MCF 10A (cell line): ENCODE results near the gene LIN9. TPM values are rescaled to one million over a fixed set of nuclear protein-coding genes. Genes with fewer than 3 reads are reported as not detected.
A peak's percentile ranks its signal among the peaks of the same experiment; 100 is the strongest.

Source experiments
- BruUV-seq: library from RNA; stranded (reverse); fragments of 400-500 nt; replicated peaks from 2 replicates; lab custom pipeline; 2021; lab: Mats Ljungman, UMichigan
- CTCF ChIA-PET: fragments of 300-600 bp; sonication (Branson Sonifier 250); formaldehyde crosslinking; extraction: SDS; loops from one replicate; lab custom pipeline; 2021; ENCODE audit warnings: antibody characterized with exemption, inconsistent platforms; lab: Yijun Ruan, JAX
- POLR2A ChIA-PET: fragments of 300-600, 350-650 bp; sonication (Branson Sonifier 250); formaldehyde crosslinking; extraction: SDS; loops from one replicate; lab custom pipeline; 2020; ENCODE audit warnings: antibody characterized with exemption, inconsistent platforms; lab: Yijun Ruan, JAX
- DNase-seq: peaks from one replicate; pipeline ENCODE4 v3.0.0-alpha.2; 2018; ENCODE audit not compliant: unreplicated experiment
- H3K27ac Mint-ChIP-seq: one replicate; pipeline ENCODE4 v1.8.0; 2022; ENCODE audit warnings: mild to moderate bottlenecking, low read depth, mixed read lengths; ENCODE audit not compliant: unreplicated experiment
- H3K27me3 Mint-ChIP-seq: one replicate; pipeline ENCODE4 v1.8.0; 2022; ENCODE audit warnings: mixed read lengths; ENCODE audit not compliant: insufficient read depth, unreplicated experiment
- H3K36me3 Mint-ChIP-seq: one replicate; pipeline ENCODE4 v1.8.0; 2022; ENCODE audit warnings: mild to moderate bottlenecking, moderate library complexity, mixed read lengths; ENCODE audit not compliant: insufficient read depth, unreplicated experiment
- H3K4me1 Mint-ChIP-seq: one replicate; pipeline ENCODE4 v1.8.0; 2022; ENCODE audit warnings: mixed read lengths; ENCODE audit not compliant: insufficient read depth, unreplicated experiment
- H3K4me3 Mint-ChIP-seq: one replicate; pipeline ENCODE4 v1.8.0; 2022; ENCODE audit warnings: mild to moderate bottlenecking, moderate library complexity, mixed read lengths; ENCODE audit not compliant: unreplicated experiment
- H3K9me3 Mint-ChIP-seq: one replicate; pipeline ENCODE4 v1.8.0; 2022; ENCODE audit warnings: mixed read lengths; ENCODE audit not compliant: unreplicated experiment
- intact Hi-C: fragments of 100-400 bp; cut with micrococcal nuclease; formaldehyde crosslinking; loops from 2 replicates; pipeline ENCODE4 v1.14.1; 2022
- total RNA-seq: library from RNA; stranded (reverse); gene quantifications from 2 replicates; pipeline ENCODE4 v1.2.3, GENCODE V29; 2022
- TF ChIP-seq, protein P1 (sequence below): fragments of 200-600 bp; IDR thresholded peaks from one replicate; pipeline ENCODE4 v1.8.0; 2022; ENCODE audit warnings: antibody characterized with exemption, mild to moderate bottlenecking; ENCODE audit not compliant: unreplicated experiment

Gene LIN9
- total RNA-seq, 1 experiment from 2014 or later: 10.4 TPM

DNA sequence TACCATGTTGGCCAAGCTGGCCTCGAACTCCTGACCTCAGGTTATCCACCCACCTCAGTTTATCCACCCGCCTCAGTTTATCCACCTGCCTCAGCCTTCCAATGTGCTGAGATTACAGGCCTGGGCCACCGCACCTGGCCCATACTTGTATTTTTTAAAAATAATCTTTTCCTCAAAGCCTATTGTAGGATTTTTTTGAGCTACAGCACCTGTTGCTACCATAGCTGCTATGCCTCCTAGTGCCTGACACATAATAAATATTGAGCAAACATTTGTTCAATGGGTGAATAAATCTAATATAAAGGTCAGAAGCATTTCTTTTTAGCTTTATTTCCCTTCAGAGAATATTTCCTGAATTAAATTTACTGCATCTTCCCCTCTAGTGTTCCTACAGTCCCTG is 106.7 kb downstream of the LIN9 start:
- POLR2A ChIA-PET: interaction anchor here (0.6 to 1.6 kb wide), 4 partner anchors 15 to 108 kb away, joined by 3 to 4 read pairs (median 4); no protein-coding TSS in a partner anchor
- no peak overlapping the region for H3K27ac Mint-ChIP-seq

DNA sequence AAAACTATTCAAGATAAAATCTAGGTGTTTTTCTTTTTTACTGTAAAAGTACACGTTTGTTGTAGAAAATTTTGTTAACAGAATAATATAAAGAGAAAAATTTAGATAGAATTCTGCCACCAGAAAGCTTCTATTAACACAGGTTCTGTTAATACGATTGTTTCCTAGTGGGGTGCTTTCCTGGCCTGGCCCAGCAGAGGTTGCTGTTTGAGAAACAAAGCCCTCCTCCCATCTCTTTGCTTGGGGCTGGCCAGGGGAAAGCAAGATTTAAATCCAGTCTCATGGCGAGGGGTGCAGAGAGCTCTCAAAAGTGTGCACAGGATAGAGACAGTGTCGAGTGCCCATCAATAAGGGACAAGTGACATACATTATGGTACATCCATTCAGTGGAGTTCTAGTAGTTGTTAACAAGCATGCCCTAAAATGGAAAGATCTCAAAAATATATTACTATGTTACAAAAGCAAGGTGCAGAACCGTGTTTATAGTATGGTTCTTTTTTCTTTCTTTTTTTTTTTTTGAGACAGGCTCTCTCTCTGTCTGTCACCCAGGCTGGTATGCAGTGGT is 107.9 kb downstream of the LIN9 start:
- TF ChIP-seq, protein P1, sequence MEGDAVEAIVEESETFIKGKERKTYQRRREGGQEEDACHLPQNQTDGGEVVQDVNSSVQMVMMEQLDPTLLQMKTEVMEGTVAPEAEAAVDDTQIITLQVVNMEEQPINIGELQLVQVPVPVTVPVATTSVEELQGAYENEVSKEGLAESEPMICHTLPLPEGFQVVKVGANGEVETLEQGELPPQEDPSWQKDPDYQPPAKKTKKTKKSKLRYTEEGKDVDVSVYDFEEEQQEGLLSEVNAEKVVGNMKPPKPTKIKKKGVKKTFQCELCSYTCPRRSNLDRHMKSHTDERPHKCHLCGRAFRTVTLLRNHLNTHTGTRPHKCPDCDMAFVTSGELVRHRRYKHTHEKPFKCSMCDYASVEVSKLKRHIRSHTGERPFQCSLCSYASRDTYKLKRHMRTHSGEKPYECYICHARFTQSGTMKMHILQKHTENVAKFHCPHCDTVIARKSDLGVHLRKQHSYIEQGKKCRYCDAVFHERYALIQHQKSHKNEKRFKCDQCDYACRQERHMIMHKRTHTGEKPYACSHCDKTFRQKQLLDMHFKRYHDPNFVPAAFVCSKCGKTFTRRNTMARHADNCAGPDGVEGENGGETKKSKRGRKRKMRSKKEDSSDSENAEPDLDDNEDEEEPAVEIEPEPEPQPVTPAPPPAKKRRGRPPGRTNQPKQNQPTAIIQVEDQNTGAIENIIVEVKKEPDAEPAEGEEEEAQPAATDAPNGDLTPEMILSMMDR: peak; percentile 39
- peak; percentile 54 for DNase-seq
- no TSS peak for BruUV-seq
- Mint-ChIP-seq H3K9me3 (no peaks in the 10 kb centered on the region), H3K27ac (no peak overlapping the region), H3K4me1 (no peaks in the 10 kb centered on the region), H3K4me3 (no peak overlapping the region), H3K27me3 (peaks cover 13% of the 10 kb centered on the region), H3K36me3 (no peaks in the 10 kb centered on the region)
- POLR2A ChIA-PET: interaction anchor here (1.0 to 2.0 kb wide), 3 partner anchors 10 to 108 kb away, joined by 4 to 6 read pairs (median 6); partner anchors contain the start of gene LIN9
- intact Hi-C loops: loop anchor here (1.0 kb wide), 2 partner anchors 76 to 132 kb away; no protein-coding TSS in a partner anchor
- CTCF ChIA-PET: interaction anchor here (0.6 to 9.8 kb wide), 16 partner anchors 9 to 207 kb away, joined by 3 to 207 read pairs (median 3); partner anchors contain the start of genes LIN9 and PARP1

More for the DNA sequence above, 106.7 kb downstream of the LIN9 start:
- Mint-ChIP-seq H3K4me1 (no peaks in the 10 kb centered on the region), H3K9me3 (peaks cover 6% of the 10 kb centered on the region), H3K36me3 (no peaks in the 10 kb centered on the region), H3K4me3 (no peak overlapping the region), H3K27me3 (peaks cover 13% of the 10 kb centered on the region)
- DNase-seq: no peak
- no TSS peak for BruUV-seq
- intact Hi-C loops: no loop called here
- TF ChIP-seq, protein P1: no peak
- CTCF ChIA-PET: interaction anchor here (0.6 to 9.8 kb wide), 13 partner anchors 13 to 702 kb away, joined by 3 to 207 read pairs (median 3); partner anchors contain the start of genes LIN9 and PARP1

DNA sequence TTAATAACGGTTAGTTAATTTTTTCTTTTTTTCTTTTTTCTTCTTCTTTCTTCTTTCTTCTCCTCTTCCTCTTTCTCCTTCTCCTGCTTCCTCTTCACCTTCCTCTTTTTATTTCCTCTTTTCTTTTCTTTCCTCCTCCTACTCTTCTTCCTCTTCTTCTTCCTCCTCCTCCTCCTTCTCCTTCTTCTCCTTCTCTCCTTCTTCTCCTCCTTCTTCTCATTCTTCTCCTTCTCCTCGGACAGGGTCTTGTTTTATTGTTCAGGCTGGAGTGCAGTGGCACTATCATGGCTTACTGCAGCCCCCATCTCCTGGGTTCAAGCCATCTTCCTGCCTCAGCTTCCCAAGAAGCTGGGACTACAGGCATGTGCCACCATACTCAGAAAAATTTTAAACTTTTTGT is 109.0 kb downstream of the LIN9 start:
- no peaks in the 10 kb centered on the region for H3K9me3 Mint-ChIP-seq
- intact Hi-C loops: no loop called here

DNA sequence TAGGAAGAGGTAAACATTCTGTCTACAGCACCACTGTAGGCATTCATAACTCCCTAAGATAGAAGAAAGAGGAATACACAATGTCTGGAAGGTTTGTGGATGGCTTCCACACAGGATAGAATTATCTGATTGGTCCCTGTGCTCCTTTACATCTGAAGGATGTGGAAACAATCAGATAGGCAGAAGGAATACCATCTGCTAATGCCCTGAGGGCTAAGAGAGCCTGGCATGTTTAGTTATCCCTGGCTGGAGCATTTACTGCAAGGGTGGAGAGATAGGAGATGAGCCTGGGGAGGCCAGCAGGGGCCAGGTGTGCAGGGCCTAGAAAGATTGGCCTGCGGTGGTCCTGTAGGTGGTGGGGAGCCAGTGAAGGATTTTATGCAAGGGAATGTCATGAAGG is 113.8 kb downstream of the LIN9 start:
- CTCF ChIA-PET: interaction anchor here (1.0 to 9.8 kb wide), 7 partner anchors 14 to 138 kb away, joined by 3 to 207 read pairs (median 7); no protein-coding TSS in a partner anchor
- no TSS peak for BruUV-seq
- no peaks in the 10 kb centered on the region for H3K4me1 Mint-ChIP-seq

More for the DNA sequence above, 109.0 kb downstream of the LIN9 start:
- Mint-ChIP-seq H3K4me1 (no peaks in the 10 kb centered on the region), H3K36me3 (no peaks in the 10 kb centered on the region), H3K4me3 (no peak overlapping the region), H3K27me3 (peaks cover 13% of the 10 kb centered on the region), H3K27ac (no peak overlapping the region)
- ChIA-PET POLR2A (interaction anchor here (0.6 to 2.0 kb wide), 4 partner anchors 12 to 367 kb away, joined by 3 to 6 read pairs (median 4); partner anchors contain the start of gene LIN9), CTCF (interaction anchor here (0.8 to 9.8 kb wide), 11 partner anchors 8 to 208 kb away, joined by 3 to 207 read pairs (median 6); partner anchors contain the start of gene PARP1)
- no peak for DNase-seq
- TF ChIP-seq, protein P1: no peak
- BruUV-seq: no TSS peak

More for the DNA sequence above, 113.8 kb downstream of the LIN9 start:
- peak; percentile 30 for DNase-seq
- Mint-ChIP-seq H3K27me3 (peaks cover 8% of the 10 kb centered on the region), H3K36me3 (no peaks in the 10 kb centered on the region), H3K9me3 (no peaks in the 10 kb centered on the region), H3K27ac (no peak overlapping the region), H3K4me3 (no peak overlapping the region)
- POLR2A ChIA-PET: interaction anchor here (1.1 kb wide), 1 partner anchor 9 kb away, joined by 3 read pairs; no protein-coding TSS in a partner anchor
- intact Hi-C loops: no loop called here
- TF ChIP-seq, protein P1: no peak
